ENCODE measurements around the gene DLG2.

The DLG2 gene

GRCh38 chr11:84612645-84613044 is 1014.5 kb downstream of the DLG2 start:
- DNase-seq: no peak

DNA sequence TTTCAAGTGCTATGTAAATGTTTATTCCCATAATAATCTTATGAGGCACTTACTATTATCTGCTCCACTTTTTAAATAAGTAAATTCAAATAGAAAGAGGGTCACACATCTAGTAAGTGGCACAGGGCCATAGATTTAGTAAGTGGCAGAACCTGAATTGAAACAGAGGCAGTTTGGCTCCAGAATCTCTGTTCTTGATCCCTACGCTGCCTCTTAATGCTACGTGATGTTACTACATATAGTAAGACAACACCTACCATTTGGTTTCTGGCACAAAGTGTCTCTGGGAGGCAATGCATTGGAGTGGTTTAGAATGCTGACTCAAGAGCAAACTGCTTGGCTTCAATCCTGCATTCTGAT is 1018.3 kb downstream of the DLG2 start:
- no peak for DNase-seq

DNA sequence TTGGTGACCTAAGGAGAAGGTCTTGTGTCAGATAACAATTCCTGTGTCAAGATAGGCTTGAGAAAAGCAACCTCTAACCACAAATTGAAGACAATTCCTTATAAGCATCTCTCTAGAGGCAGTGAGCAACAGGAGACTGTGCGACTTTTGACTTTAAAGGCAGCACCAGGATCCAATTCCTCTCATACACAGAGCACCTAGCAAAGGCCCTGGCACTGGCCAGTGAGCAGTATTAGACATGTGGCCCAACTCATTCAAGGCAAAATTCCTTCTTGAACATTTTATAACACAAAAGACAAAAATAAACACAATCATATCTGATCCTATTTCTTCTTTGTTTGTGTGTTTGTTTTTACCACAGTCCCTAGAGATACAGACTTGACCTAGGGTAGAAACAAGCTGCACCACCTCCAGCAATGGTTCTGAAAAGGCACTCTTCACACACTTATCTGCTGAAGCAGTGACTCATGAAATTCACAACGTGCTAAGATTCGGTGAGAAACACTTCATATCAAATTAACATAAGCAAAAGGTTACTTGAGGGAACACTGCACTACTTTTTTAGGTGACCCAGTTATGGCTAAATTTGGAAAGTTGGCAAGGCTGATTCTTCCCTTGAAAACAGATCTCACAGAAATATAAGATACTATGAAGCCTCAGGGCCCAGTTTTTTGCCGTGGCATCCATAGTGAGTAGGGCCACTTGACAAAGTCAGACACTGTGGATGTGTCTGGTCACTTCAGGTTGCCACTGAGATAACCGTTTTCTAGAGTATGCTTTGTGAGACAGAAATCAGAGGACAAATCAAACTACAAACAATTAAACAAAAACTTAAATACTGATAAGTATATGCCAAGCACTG is 1018.9 kb downstream of the DLG2 start:
- DNase-seq: no peak

- no peak for DNase-seq
Observed at GRCh38 chr11:84594602-84595001, 1032.5 kb downstream of the DLG2 start.

- no peak for DNase-seq
Observed at GRCh38 chr11:84590106-84590505, 1037.0 kb downstream of the DLG2 start.

- no peak for DNase-seq
Observed at GRCh38 chr11:84588131-84588829, 1038.9 kb downstream of the DLG2 start.

- no peak for DNase-seq
Observed at GRCh38 chr11:84583106-84583505, 1044.0 kb downstream of the DLG2 start.

DNA sequence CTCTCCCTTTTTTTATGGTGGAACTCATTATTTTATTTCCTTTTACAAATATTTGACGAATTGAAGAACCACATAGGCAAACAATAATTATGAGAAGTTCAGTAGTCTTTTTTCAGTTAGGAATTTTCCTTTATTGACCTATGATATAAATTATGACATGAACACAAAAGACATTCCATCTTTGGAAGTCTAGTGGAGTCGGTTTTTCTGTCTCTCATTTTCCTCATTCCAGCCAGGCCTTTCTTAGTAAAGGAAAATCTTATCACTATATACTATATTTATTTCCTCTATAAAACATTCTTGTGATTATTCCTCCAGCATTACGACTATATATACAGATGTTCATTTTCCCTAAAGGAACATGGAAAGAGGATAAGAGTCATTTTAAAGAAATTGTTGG is 1046.1 kb downstream of the DLG2 start:
- no peak for DNase-seq

GRCh38 chr11:84580428-84580827 is 1046.7 kb downstream of the DLG2 start:
- DNase-seq: no peak

GRCh38 chr11:84573868-84574267 is 1053.3 kb downstream of the DLG2 start:
- DNase-seq: no peak

DNA sequence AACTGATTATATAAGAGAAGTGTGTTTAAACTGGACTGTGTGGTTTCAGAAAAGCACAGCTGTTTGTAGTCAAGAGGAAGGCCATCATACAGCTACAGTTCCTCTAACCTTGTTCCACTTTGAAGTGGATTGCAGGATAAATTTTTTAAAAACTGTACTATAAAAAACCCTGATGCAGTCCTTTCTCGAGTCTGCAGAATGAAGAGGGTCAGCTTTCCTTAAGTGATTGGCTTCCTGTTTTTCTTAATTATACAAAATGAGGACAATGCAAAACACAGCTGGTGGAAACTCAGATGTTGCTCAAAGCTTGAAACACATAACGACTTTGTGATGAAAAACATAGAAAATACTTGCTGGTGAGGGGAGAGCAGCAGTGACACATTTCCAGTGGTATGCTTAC is 1060.5 kb downstream of the DLG2 start:
- no peak for DNase-seq

DNA sequence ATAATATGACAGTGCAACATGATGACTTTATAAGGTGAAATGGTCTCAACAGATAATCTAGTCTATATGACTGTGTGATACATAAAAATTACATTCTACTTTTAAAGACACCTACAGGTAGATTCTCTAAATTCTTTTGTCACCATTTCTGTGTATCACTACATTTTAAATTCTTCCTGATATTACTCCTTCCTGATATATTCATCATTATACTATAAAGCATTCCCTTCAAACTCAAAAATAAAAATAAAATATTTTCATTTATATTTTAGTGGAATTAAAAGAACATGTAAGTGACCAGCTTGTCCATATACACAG is 1062.3 kb downstream of the DLG2 start:
- no peak for DNase-seq

- no peak for DNase-seq
Observed at GRCh38 chr11:84564180-84564866, 1062.8 kb downstream of the DLG2 start.

DNA sequence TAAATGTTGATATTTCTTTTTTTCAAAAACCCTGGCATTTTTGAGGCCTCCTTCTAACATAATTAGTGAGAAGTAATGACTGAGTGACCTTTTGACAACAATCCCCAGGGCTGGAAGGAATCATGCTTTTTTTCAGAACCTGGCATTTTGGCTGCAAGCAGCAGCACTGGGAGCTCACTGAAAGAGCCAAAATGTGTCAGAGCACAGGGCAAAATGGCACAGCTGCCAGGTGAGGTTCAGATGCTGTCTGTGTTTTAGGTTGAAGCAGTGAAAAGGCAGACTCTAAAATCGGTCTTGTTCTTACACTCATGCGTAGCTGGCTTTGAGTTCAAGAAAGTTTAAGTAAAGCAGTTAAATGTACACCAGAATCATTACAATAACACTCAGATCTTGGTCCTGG is 1063.8 kb downstream of the DLG2 start:
- no peak for DNase-seq

DNA sequence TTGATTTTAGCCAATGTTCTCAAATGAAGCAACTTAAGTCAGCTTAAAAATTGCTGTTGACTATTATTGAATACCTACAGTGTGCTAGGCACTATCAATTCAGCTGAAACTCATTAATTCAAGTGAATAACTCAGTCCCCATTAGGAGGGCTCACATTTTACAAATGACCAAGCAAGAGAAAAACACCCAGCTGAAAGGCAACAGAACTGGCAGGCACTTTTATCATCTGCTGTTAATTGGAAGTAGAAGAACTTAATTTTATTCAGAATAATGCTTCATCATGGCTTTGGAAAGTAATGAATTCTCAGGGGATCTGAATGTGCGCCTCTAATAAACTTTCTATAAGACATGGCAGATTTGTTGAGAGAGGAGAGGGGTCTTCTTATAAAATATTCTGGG is 1066.9 kb downstream of the DLG2 start:
- no peak for DNase-seq

DNA sequence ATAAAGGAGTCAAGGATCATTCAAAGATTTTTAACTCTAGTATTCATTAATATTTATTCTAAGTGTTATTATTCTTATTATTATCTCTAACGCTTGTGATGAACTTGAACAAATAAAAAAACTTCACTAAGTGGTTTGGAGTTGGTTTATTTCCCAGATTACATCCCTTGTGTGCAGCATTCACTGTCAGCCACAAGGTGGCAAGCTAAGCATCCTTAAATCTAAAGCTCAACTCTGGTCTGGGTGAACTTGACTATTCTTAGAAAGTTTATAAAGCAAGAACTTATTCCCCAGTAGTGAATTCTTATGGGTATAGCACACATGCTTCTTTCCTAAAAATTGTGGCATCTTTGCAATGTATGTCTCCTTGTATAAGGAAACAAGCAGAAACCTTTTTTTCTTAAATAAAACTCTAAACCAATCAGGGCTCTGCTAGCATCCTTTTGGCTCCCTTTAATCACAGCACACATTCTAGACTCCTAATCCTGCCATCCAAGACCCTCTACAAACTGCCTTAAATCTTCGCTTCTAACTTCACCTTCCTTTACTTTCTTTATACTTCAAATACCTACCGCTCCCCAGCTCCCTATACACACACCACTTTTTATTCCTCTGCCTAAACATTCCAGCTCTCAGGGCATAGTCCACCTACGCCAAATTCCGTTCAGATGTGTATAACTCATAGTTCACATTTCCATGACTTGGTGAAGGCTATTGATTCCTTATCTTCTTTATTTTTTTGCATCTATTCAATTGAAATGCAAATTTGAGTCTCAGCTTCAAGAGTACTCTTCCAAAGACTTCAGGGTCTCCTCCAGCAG is 1068.8 kb downstream of the DLG2 start:
- no peak for DNase-seq

DNA sequence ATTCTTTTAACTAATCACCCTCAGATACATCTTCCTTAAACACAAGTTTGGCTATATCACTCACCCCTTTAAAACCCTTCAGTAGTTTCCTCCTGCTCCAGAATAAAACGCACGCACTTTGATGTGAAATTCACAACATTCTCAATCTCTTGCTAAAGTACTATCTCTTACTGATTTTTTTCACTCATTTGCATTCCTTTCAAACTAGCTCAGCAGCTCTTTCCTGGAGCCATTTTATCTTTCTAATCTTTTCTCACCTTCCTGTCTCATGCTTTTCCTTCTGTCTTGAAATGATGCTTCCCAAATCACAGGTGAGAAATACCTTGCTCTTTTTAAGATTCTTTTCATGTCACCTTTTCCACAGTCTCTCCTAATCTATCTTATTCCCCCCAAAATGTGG is 1074.4 kb downstream of the DLG2 start:
- DNase-seq: no peak

- DNase-seq: no peak
Observed at GRCh38 chr11:84549217-84549616, 1077.9 kb downstream of the DLG2 start.

- no peak for DNase-seq
Observed at GRCh38 chr11:84544566-84544965, 1082.6 kb downstream of the DLG2 start.

- DNase-seq: no peak
Observed at GRCh38 chr11:84543367-84544159, 1083.6 kb downstream of the DLG2 start.

DNA sequence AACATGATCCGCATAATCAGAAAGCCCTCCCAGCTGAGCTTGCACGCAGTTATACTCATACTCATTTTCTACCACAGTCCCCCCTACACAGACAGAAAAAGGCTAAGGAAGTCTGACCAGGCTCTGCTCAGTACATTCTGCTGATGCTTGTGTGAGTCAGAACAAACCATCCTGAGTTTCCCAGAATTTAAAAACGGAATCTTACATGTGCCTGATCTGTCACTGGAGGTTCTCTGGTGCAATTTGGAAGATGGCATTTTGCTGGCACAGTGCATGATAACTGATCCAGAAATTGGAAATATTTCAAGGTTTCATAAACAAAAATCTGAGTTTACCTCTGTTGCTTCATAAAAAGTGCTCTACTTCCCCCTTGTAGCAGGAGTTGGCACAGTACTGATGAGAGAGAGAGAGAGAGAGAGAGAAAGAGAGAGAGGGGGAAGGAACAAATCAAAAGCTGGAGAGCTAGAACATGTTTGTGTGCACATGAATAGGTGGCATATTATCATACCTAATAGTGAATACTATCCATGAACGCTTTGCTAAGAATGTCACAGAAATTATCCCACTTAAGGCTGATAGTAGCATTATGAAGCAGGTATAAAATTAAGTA is 1085.3 kb downstream of the DLG2 start:
- DNase-seq: no peak

GRCh38 chr11:84536456-84536855 is 1090.7 kb downstream of the DLG2 start:
- no peak for DNase-seq
